HFFc6 (cell line): ENCODE measurements around the gene KIF3A. TPM values are rescaled to one million over a fixed set of nuclear protein-coding genes. Genes with fewer than 3 reads are reported as not detected.
A peak's percentile ranks its signal among the peaks of the same experiment; 100 is the strongest.
"Not testable (repeated sequence)": the region's sequence is repeated elsewhere in the genome, so short reads cannot be mapped to it uniquely, and the experiment has no call there.

ENCODE experiments used
- DNase-seq: peaks from one replicate; pipeline ENCODE4 v3.0.0-alpha.2; 2018
- H3K27ac Mint-ChIP-seq: 2 replicates; pipeline ENCODE4 v1.8.0; 2020; ENCODE audit warnings: mild to moderate bottlenecking, mixed read lengths
- H3K27me3 Mint-ChIP-seq: 2 replicates; pipeline ENCODE4 v1.8.0; 2021; ENCODE audit warnings: mild to moderate bottlenecking, moderate library complexity, mixed read lengths; ENCODE audit not compliant: insufficient read depth
- H3K36me3 Mint-ChIP-seq: 2 replicates; pipeline ENCODE4 v1.8.0; 2021; ENCODE audit warnings: low read depth, mixed read lengths
- H3K4me1 Mint-ChIP-seq: 2 replicates; pipeline ENCODE4 v1.8.0; 2020; ENCODE audit warnings: low read depth, mixed read lengths
- H3K4me3 Mint-ChIP-seq: 2 replicates; pipeline ENCODE4 v1.8.0; 2020; ENCODE audit warnings: mild to moderate bottlenecking, moderate library complexity, mixed read lengths
- H3K9me3 Mint-ChIP-seq: 2 replicates; pipeline ENCODE4 v1.8.0; 2020; ENCODE audit warnings: mild to moderate bottlenecking, mixed read lengths
- total RNA-seq, 6 experiments: library from RNA; stranded (reverse); fragmentation: NEBNext Ultra II Directional; extraction: Animal tissue kit (Norgen Biotek cat#: 25700); gene quantifications; 2 replicates in 1 of 6; 3 replicates in 5 of 6; pipeline ENCODE4 v1.2.3, GENCODE V29; 2021
- TF ChIP-seq, protein P1 (sequence below): fragments of 200-600 bp; sonication (generic); IDR thresholded peaks from 2 replicates; pipeline ENCODE4 v1.5.0; 2021; ENCODE audit warnings: antibody characterized with exemption, mild to moderate bottlenecking

KIF3A gene
- total RNA-seq, 6 experiments from 2014 or later: 12.9 to 15.4 (median 14.9) TPM

DNA sequence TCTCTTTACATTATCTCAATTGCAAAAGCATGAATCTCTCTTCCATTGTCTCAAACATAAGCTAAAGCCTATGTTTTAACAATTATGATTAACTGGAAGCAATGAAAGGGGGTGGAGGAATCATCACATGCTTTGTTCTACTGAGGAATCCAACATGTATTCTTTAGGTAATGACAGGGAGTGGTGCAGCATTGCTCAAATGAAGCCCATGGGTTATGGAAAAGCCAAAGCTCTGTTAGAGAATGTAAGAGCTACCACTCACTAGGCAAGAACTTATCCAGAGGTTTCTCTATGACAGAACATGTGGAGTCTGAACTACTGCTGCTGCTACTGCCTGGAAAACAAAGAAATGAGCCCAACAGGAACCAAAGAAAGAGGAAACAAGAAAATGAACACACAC lies 28.7 kb downstream of the KIF3A start:
- TF ChIP-seq, protein P1, sequence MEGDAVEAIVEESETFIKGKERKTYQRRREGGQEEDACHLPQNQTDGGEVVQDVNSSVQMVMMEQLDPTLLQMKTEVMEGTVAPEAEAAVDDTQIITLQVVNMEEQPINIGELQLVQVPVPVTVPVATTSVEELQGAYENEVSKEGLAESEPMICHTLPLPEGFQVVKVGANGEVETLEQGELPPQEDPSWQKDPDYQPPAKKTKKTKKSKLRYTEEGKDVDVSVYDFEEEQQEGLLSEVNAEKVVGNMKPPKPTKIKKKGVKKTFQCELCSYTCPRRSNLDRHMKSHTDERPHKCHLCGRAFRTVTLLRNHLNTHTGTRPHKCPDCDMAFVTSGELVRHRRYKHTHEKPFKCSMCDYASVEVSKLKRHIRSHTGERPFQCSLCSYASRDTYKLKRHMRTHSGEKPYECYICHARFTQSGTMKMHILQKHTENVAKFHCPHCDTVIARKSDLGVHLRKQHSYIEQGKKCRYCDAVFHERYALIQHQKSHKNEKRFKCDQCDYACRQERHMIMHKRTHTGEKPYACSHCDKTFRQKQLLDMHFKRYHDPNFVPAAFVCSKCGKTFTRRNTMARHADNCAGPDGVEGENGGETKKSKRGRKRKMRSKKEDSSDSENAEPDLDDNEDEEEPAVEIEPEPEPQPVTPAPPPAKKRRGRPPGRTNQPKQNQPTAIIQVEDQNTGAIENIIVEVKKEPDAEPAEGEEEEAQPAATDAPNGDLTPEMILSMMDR: no peak
- H3K27me3 Mint-ChIP-seq: no peaks in the 10 kb centered on the region
- H3K27ac Mint-ChIP-seq: no peak overlapping the region
- no peaks in the 10 kb centered on the region for H3K36me3 Mint-ChIP-seq
- no peaks in the 10 kb centered on the region for H3K9me3 Mint-ChIP-seq
- H3K4me1 Mint-ChIP-seq: peaks cover 18% of the 10 kb centered on the region
- H3K4me3 Mint-ChIP-seq: no peak overlapping the region
- DNase-seq: no peak

DNA sequence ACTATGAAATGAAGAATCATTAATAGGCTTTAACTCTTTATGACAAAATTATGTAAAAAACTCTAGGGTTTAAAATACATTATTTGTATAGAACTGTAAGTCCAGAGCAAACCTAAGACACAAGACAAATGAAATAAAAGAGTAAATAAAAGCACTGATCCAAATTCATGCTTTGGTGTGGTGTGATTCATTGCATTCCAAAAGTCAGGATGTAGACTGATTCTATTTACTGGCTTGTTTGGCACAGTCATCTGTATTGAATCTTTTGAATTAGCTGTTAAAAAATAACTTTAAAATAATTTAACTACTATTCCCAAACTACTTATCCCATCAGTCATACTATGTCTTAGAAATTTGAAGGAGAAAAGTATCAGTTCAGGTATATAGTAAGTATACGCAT lies 32.5 kb downstream of the KIF3A start:
- H3K27ac Mint-ChIP-seq: peak overlapping the region; percentile 59
- H3K4me3 Mint-ChIP-seq: peak overlapping the region; percentile 52; the same call in 1 of the 2 replicates
- H3K9me3 Mint-ChIP-seq: no peaks in the 10 kb centered on the region
- H3K4me1 Mint-ChIP-seq: peaks cover 19% of the 10 kb centered on the region
- H3K27me3 Mint-ChIP-seq: no peaks in the 10 kb centered on the region
- TF ChIP-seq, protein P1: no peak
- DNase-seq: peak; percentile 56
- H3K36me3 Mint-ChIP-seq: peaks cover 8% of the 10 kb centered on the region

DNA sequence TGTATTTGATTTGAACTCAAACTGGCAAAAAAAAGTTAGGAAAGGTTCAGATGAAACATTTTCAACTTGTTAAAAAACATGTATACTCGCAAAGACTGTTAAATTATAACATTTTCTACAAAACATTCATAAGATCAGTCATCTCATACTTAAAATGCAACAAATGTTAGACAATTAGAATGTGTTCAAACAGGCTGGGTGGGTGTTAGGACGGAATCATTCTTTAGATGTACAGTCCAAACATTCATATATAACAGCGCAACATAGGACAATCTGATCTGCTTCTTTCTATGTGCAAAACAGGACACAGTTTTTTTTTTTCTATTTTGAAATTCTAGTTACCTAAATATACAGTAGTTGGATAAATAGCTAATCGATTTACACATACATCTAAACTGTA lies 41.4 kb downstream of the KIF3A start:
- Mint-ChIP-seq H3K4me1 (no peaks in the 10 kb centered on the region), H3K27me3 (no peaks in the 10 kb centered on the region), H3K4me3 (no peak overlapping the region), H3K9me3 (no peaks in the 10 kb centered on the region), H3K36me3 (peaks cover 15% of the 10 kb centered on the region), H3K27ac (no peak overlapping the region)
- DNase-seq: no peak
- TF ChIP-seq, protein P1: no peak

DNA sequence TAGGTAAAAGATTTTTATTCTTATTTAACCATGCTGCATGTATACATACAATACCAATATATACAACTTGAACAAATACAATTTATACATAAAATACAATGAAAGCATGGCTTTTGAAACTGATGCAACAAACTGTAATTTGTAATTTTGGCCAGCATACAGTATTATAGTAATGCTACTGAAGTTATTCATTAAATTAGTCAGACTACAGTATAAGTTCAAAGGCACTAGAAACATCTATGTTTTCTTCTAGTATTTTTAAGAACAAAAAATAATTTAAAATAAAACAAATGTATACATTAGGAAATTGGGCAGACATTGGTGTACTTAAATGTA lies 44.7 kb downstream of the KIF3A start:
- H3K36me3 Mint-ChIP-seq: peaks cover 5% of the 10 kb centered on the region; the same call in 1 of the 2 replicates
- peaks cover 9% of the 10 kb centered on the region for H3K4me1 Mint-ChIP-seq
- H3K27me3 Mint-ChIP-seq: peaks cover 2% of the 10 kb centered on the region; the same call in 1 of the 2 replicates
- H3K27ac Mint-ChIP-seq: no peak overlapping the region
- no peak overlapping the region for H3K4me3 Mint-ChIP-seq
- DNase-seq: no peak
- H3K9me3 Mint-ChIP-seq: no peaks in the 10 kb centered on the region
- TF ChIP-seq, protein P1: no peak

DNA sequence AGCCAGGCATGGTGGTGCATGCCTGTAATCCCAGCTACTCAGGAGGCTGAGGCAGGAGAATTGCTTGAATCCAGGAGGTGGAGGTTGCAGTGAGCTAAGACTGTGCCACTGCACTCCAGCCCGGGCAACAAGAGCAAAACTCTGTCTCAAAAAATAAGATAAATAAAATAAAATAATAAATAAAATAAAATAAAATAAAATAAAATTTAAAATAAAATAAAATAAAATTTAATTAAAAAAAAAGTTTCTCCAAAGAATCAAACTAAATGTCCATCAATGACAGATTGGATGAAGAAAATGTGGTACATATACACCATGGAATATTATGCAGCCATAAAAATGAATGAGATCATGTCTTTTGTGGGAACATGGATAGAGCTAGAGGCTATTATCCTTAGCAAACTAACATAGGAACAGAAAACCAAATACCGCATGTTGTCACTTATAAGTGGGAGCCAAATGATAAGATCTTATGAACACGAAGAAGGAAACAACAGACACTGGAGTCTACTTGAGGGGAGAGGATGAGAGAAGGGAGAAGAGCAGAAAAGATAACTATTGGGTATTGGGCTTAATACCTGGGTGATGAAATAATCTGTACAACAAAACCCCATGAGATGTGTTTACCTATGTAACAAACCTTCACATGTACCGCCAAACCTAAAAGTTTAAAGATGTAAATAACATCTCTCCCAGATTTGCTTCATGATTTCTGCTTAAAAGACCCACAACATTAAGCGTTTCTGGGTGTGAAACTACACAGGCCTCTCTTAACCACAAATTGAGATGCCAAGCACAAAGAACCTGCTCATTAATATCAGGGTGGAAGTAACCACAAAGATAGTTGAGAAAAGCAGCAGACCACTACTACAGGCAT lies 45.4 kb downstream of the KIF3A start:
- H3K4me3 Mint-ChIP-seq, DNase-seq, H3K27ac Mint-ChIP-seq, H3K4me1 Mint-ChIP-seq, H3K27me3 Mint-ChIP-seq, H3K9me3 Mint-ChIP-seq, H3K36me3 Mint-ChIP-seq: not testable (repeated sequence)

DNA sequence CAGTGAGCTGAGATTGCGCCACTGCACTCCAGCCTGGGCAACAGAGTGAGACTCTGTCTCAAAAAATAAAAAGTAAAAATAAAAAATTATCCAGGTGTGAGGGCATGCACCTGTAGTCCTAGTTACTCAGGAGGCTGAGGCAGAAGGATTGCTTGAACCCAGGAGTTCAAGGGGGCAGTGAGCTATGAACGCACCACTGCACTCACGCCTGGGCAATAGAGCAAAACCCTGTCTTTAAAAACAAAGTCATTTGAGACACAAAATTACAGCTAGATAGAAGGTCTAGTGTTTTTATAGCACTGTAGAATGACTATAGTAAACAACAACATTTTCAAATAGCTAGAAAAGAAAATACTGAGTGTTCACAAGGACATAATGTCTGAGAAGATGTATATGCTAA lies 47.2 kb downstream of the KIF3A start:
- peaks cover 2% of the 10 kb centered on the region for H3K27me3 Mint-ChIP-seq
- TF ChIP-seq, protein P1: no peak
- DNase-seq: no peak
- no peaks in the 10 kb centered on the region for H3K9me3 Mint-ChIP-seq
- H3K36me3 Mint-ChIP-seq: peaks cover 5% of the 10 kb centered on the region; the same call in 1 of the 2 replicates
- H3K4me1 Mint-ChIP-seq: peaks cover 9% of the 10 kb centered on the region
- H3K4me3 Mint-ChIP-seq: no peak overlapping the region
- no peak overlapping the region for H3K27ac Mint-ChIP-seq
